Mesothelial cell of epicardium (in vitro differentiated cells): ENCODE measurements around the gene THBD. TPM values are rescaled to one million over a fixed set of nuclear protein-coding genes. Genes with fewer than 3 reads are reported as not detected.

Experiments used
- DNase-seq, 2 experiments: peaks; one replicate each; pipeline ENCODE4 v3.0.0; 2021; ENCODE audit warnings: low spot score in 2 of 2; ENCODE audit not compliant: unreplicated experiment in 2 of 2
- H3K27ac Mint-ChIP-seq: 2 replicates; pipeline ENCODE4 v1.8.0; 2021; ENCODE audit warnings: mixed read lengths
- H3K27me3 Mint-ChIP-seq: 2 replicates; pipeline ENCODE4 v1.8.0; 2021; ENCODE audit warnings: low read depth, mixed read lengths
- H3K36me3 Mint-ChIP-seq: 2 replicates; pipeline ENCODE4 v1.8.0; 2021; ENCODE audit warnings: mixed read lengths
- H3K4me1 Mint-ChIP-seq: 2 replicates; pipeline ENCODE4 v1.8.0; 2021; ENCODE audit warnings: mixed read lengths
- H3K4me3 Mint-ChIP-seq: 2 replicates; pipeline ENCODE4 v1.8.0; 2021; ENCODE audit warnings: mild to moderate bottlenecking, moderate library complexity, mixed read lengths
- H3K9me3 Mint-ChIP-seq: 2 replicates; pipeline ENCODE4 v1.8.0; 2021; ENCODE audit warnings: mixed read lengths
- total RNA-seq: library from RNA; stranded (reverse); gene quantifications from 3 replicates; pipeline ENCODE4 v1.2.1, GENCODE V29; 2021
- TF ChIP-seq, protein P1 (sequence below): fragments of 200-600 bp; sonication (generic); IDR thresholded peaks from one replicate; pipeline ENCODE4 v1.5.0; 2021; ENCODE audit warnings: antibody characterized with exemption; ENCODE audit not compliant: unreplicated experiment

Gene THBD
- total RNA-seq, 1 donor from 2014 or later = 0.85 TPM

- no peaks in the 10 kb centered on the region for H3K9me3 Mint-ChIP-seq
- TF ChIP-seq, protein P1, sequence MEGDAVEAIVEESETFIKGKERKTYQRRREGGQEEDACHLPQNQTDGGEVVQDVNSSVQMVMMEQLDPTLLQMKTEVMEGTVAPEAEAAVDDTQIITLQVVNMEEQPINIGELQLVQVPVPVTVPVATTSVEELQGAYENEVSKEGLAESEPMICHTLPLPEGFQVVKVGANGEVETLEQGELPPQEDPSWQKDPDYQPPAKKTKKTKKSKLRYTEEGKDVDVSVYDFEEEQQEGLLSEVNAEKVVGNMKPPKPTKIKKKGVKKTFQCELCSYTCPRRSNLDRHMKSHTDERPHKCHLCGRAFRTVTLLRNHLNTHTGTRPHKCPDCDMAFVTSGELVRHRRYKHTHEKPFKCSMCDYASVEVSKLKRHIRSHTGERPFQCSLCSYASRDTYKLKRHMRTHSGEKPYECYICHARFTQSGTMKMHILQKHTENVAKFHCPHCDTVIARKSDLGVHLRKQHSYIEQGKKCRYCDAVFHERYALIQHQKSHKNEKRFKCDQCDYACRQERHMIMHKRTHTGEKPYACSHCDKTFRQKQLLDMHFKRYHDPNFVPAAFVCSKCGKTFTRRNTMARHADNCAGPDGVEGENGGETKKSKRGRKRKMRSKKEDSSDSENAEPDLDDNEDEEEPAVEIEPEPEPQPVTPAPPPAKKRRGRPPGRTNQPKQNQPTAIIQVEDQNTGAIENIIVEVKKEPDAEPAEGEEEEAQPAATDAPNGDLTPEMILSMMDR = peak; percentile 13
- H3K27ac Mint-ChIP-seq = no peak overlapping the region
- no peak overlapping the region for H3K4me3 Mint-ChIP-seq
- peaks cover 31% of the 10 kb centered on the region for H3K27me3 Mint-ChIP-seq
- H3K4me1 Mint-ChIP-seq = peaks cover 11% of the 10 kb centered on the region
- H3K36me3 Mint-ChIP-seq = no peaks in the 10 kb centered on the region
- no peak for DNase-seq
Measured at GRCh38 chr20:23079016-23079351, 29.5 kb upstream of the THBD start.

- TF ChIP-seq, protein P1 = no peak
- no peak overlapping the region for H3K4me3 Mint-ChIP-seq
- no peaks in the 10 kb centered on the region for H3K36me3 Mint-ChIP-seq
- H3K27ac Mint-ChIP-seq = no peak overlapping the region
- H3K4me1 Mint-ChIP-seq = peaks cover 10% of the 10 kb centered on the region
- DNase-seq = no peak
- no peaks in the 10 kb centered on the region for H3K9me3 Mint-ChIP-seq
- peaks cover 31% of the 10 kb centered on the region for H3K27me3 Mint-ChIP-seq
Measured at GRCh38 chr20:23078351-23079015, 29.0 kb upstream of the THBD start.

GRCh38 chr20:23077277-23077676, 27.8 kb upstream of the THBD start:
- peaks cover 31% of the 10 kb centered on the region for H3K27me3 Mint-ChIP-seq

GRCh38 chr20:23074052-23074451, 24.6 kb upstream of the THBD start:
- H3K36me3 Mint-ChIP-seq = no peaks in the 10 kb centered on the region
- TF ChIP-seq, protein P1 = no peak
- H3K27ac Mint-ChIP-seq = no peak overlapping the region
- H3K9me3 Mint-ChIP-seq = no peaks in the 10 kb centered on the region
- no peak overlapping the region for H3K4me3 Mint-ChIP-seq
- H3K27me3 Mint-ChIP-seq = peaks cover 28% of the 10 kb centered on the region
- no peaks in the 10 kb centered on the region for H3K4me1 Mint-ChIP-seq
- DNase-seq = no peak

More at GRCh38 chr20:23077277-23077676, 27.8 kb upstream of the THBD start:
- no peak overlapping the region for H3K27ac Mint-ChIP-seq
- peaks cover 3% of the 10 kb centered on the region for H3K4me1 Mint-ChIP-seq
- no peaks in the 10 kb centered on the region for H3K9me3 Mint-ChIP-seq
- no peak for DNase-seq
- TF ChIP-seq, protein P1 = no peak
- H3K4me3 Mint-ChIP-seq = no peak overlapping the region
- H3K36me3 Mint-ChIP-seq = no peaks in the 10 kb centered on the region

- H3K36me3 Mint-ChIP-seq = no peaks in the 10 kb centered on the region
- DNase-seq = no peak
- no peak overlapping the region for H3K27ac Mint-ChIP-seq
- no peaks in the 10 kb centered on the region for H3K4me1 Mint-ChIP-seq
- H3K27me3 Mint-ChIP-seq = peaks cover 22% of the 10 kb centered on the region
- H3K9me3 Mint-ChIP-seq = no peaks in the 10 kb centered on the region
- TF ChIP-seq, protein P1 = no peak
- no peak overlapping the region for H3K4me3 Mint-ChIP-seq
Measured at GRCh38 chr20:23072892-23073586, 23.6 kb upstream of the THBD start.
